Glutamatergic neuron (in vitro differentiated cells): ENCODE measurements around the gene BACH2. TPM values are rescaled to one million over a fixed set of nuclear protein-coding genes. Genes with fewer than 3 reads are reported as not detected.

Experiments used
- DNase-seq: peaks from one replicate; pipeline ENCODE4 v3.0.0; 2022
- H3K27ac Mint-ChIP-seq: one replicate; pipeline ENCODE4 v1.8.0; 2020; ENCODE audit warnings: mild to moderate bottlenecking, mixed read lengths, inconsistent platforms; ENCODE audit not compliant: unreplicated experiment
- H3K27me3 Mint-ChIP-seq: one replicate; pipeline ENCODE4 v1.8.0; 2020; ENCODE audit warnings: mild to moderate bottlenecking, moderate library complexity, mixed read lengths, inconsistent platforms; ENCODE audit not compliant: unreplicated experiment
- H3K36me3 Mint-ChIP-seq: one replicate; pipeline ENCODE4 v1.8.0; 2020; ENCODE audit warnings: mild to moderate bottlenecking, mixed read lengths, inconsistent platforms; ENCODE audit not compliant: unreplicated experiment
- H3K4me1 Mint-ChIP-seq: one replicate; pipeline ENCODE4 v1.8.0; 2020; ENCODE audit warnings: mild to moderate bottlenecking, low read depth, mixed read lengths, inconsistent platforms; ENCODE audit not compliant: unreplicated experiment
- H3K4me3 Mint-ChIP-seq: one replicate; pipeline ENCODE4 v1.8.0; 2020; ENCODE audit warnings: mild to moderate bottlenecking, mixed read lengths, inconsistent platforms; ENCODE audit not compliant: unreplicated experiment
- H3K9me3 Mint-ChIP-seq: one replicate; pipeline ENCODE4 v1.8.0; 2020; ENCODE audit warnings: mild to moderate bottlenecking, moderate library complexity, mixed read lengths, inconsistent platforms; ENCODE audit not compliant: unreplicated experiment
- CTCF ChIP-seq: fragments of 200-600 bp; sonication (generic); IDR thresholded peaks from one replicate; pipeline ENCODE4 v1.5.0; 2021; ENCODE audit not compliant: partially characterized antibody, unreplicated experiment
- total RNA-seq: library from RNA; stranded (reverse); fragmentation: NEBNext Ultra II Directional; extraction: Animal tissue kit (Norgen Biotek cat#: 25700); gene quantifications from one replicate; pipeline ENCODE4 v1.2.1, GENCODE V29; 2021; ENCODE audit not compliant: unreplicated experiment

BACH2 gene
- total RNA-seq, 1 donor from 2014 or later: 96.4 TPM

GRCh38 chr6:89950446-89950845 is 346.2 kb downstream of the BACH2 start:
- no peak for TF ChIP-seq CTCF
- Mint-ChIP-seq H3K27ac (no peak overlapping the region), H3K4me1 (peaks cover 24% of the 10 kb centered on the region), H3K9me3 (peaks cover 7% of the 10 kb centered on the region), H3K27me3 (peaks cover 4% of the 10 kb centered on the region), H3K4me3 (no peak overlapping the region), H3K36me3 (peaks cover 3% of the 10 kb centered on the region)
- DNase-seq: no peak

GRCh38 chr6:89948876-89949275 is 347.8 kb downstream of the BACH2 start:
- H3K4me1 Mint-ChIP-seq: peaks cover 26% of the 10 kb centered on the region
- H3K4me3 Mint-ChIP-seq: no peak overlapping the region
- no peak for DNase-seq
- H3K36me3 Mint-ChIP-seq: peaks cover 12% of the 10 kb centered on the region
- TF ChIP-seq CTCF: no peak
- no peak overlapping the region for H3K27ac Mint-ChIP-seq
- H3K27me3 Mint-ChIP-seq: peaks cover 4% of the 10 kb centered on the region
- H3K9me3 Mint-ChIP-seq: peaks cover 7% of the 10 kb centered on the region

GRCh38 chr6:89944826-89945407 is 351.7 kb downstream of the BACH2 start:
- DNase-seq: no peak
- H3K27ac Mint-ChIP-seq: no peak overlapping the region
- no peak overlapping the region for H3K4me3 Mint-ChIP-seq
- H3K4me1 Mint-ChIP-seq: peaks cover 27% of the 10 kb centered on the region
- H3K36me3 Mint-ChIP-seq: peaks cover 12% of the 10 kb centered on the region
- peak; percentile 53 for TF ChIP-seq CTCF
- peaks cover 2% of the 10 kb centered on the region for H3K9me3 Mint-ChIP-seq
- peaks cover 6% of the 10 kb centered on the region for H3K27me3 Mint-ChIP-seq

- Mint-ChIP-seq H3K4me3 (no peak overlapping the region), H3K27ac (peak overlapping the region; percentile 16), H3K27me3 (peaks cover 4% of the 10 kb centered on the region), H3K36me3 (peaks cover 9% of the 10 kb centered on the region), H3K9me3 (peaks cover 2% of the 10 kb centered on the region), H3K4me1 (peaks cover 27% of the 10 kb centered on the region)
- TF ChIP-seq CTCF: no peak
- no peak for DNase-seq
Observed at GRCh38 chr6:89944181-89944755, 352.4 kb downstream of the BACH2 start.

- peaks cover 9% of the 10 kb centered on the region for H3K36me3 Mint-ChIP-seq
- H3K4me1 Mint-ChIP-seq: peaks cover 27% of the 10 kb centered on the region
- H3K9me3 Mint-ChIP-seq: peaks cover 2% of the 10 kb centered on the region
- peaks cover 6% of the 10 kb centered on the region for H3K27me3 Mint-ChIP-seq
- TF ChIP-seq CTCF: no peak
- DNase-seq: no peak
- H3K27ac Mint-ChIP-seq: peak overlapping the region; percentile 28
- H3K4me3 Mint-ChIP-seq: no peak overlapping the region
Observed at GRCh38 chr6:89942601-89943000, 354.0 kb downstream of the BACH2 start.
